ENCODE measurements around the gene IFT27. TPM values are rescaled to one million over a fixed set of nuclear protein-coding genes. Genes with fewer than 3 reads are reported as not detected.

IFT27 gene
- total and polyA plus RNA-seq, 2 experiments from 2014 or later = 28.5 to 63.5 TPM

- TF ChIP-seq, protein P1, sequence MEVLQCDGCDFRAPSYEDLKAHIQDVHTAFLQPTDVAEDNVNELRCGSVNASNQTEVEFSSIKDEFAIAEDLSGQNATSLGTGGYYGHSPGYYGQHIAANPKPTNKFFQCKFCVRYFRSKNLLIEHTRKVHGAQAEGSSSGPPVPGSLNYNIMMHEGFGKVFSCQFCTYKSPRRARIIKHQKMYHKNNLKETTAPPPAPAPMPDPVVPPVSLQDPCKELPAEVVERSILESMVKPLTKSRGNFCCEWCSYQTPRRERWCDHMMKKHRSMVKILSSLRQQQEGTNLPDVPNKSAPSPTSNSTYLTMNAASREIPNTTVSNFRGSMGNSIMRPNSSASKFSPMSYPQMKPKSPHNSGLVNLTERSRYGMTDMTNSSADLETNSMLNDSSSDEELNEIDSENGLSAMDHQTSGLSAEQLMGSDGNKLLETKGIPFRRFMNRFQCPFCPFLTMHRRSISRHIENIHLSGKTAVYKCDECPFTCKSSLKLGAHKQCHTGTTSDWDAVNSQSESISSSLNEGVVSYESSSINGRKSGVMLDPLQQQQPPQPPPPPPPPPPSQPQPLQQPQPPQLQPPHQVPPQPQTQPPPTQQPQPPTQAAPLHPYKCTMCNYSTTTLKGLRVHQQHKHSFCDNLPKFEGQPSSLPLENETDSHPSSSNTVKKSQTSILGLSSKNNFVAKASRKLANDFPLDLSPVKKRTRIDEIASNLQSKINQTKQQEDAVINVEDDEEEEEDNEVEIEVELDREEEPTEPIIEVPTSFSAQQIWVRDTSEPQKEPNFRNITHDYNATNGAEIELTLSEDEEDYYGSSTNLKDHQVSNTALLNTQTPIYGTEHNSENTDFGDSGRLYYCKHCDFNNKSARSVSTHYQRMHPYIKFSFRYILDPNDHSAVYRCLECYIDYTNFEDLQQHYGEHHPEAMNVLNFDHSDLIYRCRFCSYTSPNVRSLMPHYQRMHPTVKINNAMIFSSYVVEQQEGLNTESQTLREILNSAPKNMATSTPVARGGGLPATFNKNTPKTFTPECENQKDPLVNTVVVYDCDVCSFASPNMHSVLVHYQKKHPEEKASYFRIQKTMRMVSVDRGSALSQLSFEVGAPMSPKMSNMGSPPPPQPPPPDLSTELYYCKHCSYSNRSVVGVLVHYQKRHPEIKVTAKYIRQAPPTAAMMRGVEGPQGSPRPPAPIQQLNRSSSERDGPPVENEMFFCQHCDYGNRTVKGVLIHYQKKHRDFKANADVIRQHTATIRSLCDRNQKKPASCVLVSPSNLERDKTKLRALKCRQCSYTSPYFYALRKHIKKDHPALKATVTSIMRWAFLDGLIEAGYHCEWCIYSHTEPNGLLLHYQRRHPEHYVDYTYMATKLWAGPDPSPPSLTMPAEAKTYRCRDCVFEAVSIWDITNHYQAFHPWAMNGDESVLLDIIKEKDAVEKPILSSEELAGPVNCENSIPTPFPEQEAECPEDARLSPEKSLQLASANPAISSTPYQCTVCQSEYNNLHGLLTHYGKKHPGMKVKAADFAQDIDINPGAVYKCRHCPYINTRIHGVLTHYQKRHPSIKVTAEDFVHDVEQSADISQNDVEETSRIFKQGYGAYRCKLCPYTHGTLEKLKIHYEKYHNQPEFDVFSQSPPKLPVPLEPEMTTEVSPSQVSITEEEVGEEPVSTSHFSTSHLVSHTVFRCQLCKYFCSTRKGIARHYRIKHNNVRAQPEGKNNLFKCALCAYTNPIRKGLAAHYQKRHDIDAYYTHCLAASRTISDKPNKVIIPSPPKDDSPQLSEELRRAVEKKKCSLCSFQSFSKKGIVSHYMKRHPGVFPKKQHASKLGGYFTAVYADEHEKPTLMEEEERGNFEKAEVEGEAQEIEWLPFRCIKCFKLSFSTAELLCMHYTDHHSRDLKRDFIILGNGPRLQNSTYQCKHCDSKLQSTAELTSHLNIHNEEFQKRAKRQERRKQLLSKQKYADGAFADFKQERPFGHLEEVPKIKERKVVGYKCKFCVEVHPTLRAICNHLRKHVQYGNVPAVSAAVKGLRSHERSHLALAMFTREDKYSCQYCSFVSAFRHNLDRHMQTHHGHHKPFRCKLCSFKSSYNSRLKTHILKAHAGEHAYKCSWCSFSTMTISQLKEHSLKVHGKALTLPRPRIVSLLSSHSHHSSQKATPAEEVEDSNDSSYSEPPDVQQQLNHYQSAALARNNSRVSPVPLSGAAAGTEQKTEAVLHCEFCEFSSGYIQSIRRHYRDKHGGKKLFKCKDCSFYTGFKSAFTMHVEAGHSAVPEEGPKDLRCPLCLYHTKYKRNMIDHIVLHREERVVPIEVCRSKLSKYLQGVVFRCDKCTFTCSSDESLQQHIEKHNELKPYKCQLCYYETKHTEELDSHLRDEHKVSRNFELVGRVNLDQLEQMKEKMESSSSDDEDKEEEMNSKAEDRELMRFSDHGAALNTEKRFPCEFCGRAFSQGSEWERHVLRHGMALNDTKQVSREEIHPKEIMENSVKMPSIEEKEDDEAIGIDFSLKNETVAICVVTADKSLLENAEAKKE (CRISPR knock-in tag; IDR thresholded peaks at IDR 0.05) = no peak
- TF ChIP-seq ZNF331 (CRISPR knock-in tag; IDR thresholded peaks at IDR 0.05; ENCODE audit: low read depth) = no peak
- no peak for TF ChIP-seq JUNB (IDR thresholded peaks at IDR 0.05; ENCODE audit: unreplicated experiment)
- TF ChIP-seq EZH2phosphoT487 (IDR thresholded peaks at IDR 0.05; ENCODE audit: unreplicated experiment) = no peak
- no peak for TF ChIP-seq EZH2 (IDR thresholded peaks at IDR 0.05; ENCODE audit: low read depth, unreplicated experiment)
Measured at GRCh38 chr22:36722055-36722454, 53.9 kb downstream of the IFT27 start (continued).

DNA sequence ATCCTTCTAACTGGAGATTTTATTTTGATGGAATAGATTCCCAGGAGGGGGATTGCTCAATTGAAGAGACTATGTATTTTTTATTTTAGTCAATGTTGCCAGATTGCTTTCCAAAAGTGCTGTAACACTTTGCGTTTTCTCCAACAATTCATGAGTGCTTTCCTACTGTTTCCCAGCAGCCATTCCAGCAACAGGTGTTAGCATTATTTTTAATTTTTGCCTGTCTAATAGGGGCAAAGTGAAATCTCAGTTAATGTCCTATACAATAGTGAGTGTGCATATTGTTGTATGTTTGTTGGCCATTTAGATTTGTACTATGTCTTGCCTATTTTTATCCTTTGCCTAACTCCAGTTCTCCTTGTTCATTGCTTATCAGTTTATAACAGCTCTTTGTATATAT, 60.3 kb downstream of the IFT27 start:
- no peak overlapping the region for H3K4me2 ChIP-seq
- no peaks in the 10 kb centered on the region for H3K36me3 Mint-ChIP-seq (ENCODE audit: low read depth)
- H2AFZ ChIP-seq = no peak overlapping the region
- H3K9me3 Mint-ChIP-seq = no peaks in the 10 kb centered on the region
- no peaks in the 10 kb centered on the region for H3F3A ChIP-seq (replicated peaks; ENCODE audit: low read depth)
- ATAC-seq = no peak
- H3K36me3 ChIP-seq (ENCODE audit: insufficient read depth) = no peaks in the 10 kb centered on the region
- H3K4me3 ChIP-seq = no peak overlapping the region
- H3K27me3 Mint-ChIP-seq (ENCODE audit: insufficient read depth, low read depth, poor library complexity) = peaks cover 3% of the 10 kb centered on the region
- no peaks in the 10 kb centered on the region for H3K79me2 ChIP-seq (replicated peaks; ENCODE audit: insufficient read depth)
- H3K4me3 Mint-ChIP-seq = no peak overlapping the region
- no peaks in the 10 kb centered on the region for H3K27me3 ChIP-seq (ENCODE audit: insufficient read depth)
- no peak for DNase-seq (ENCODE audit: low spot score)
- no peaks in the 10 kb centered on the region for H3K9me2 ChIP-seq (ENCODE audit: insufficient read depth)
- H3K27ac ChIP-seq (ENCODE audit: low read depth) = no peak overlapping the region
- H3K4me1 ChIP-seq (ENCODE audit: insufficient read depth) = no peaks in the 10 kb centered on the region
- H3K4me1 Mint-ChIP-seq = no peaks in the 10 kb centered on the region; the same call in 2 of the 3 replicates
- no peaks in the 10 kb centered on the region for H4K20me1 ChIP-seq (replicated peaks; ENCODE audit: insufficient read depth)
- H3K27ac Mint-ChIP-seq = no peak overlapping the region
- TF ChIP-seq, protein P2, sequence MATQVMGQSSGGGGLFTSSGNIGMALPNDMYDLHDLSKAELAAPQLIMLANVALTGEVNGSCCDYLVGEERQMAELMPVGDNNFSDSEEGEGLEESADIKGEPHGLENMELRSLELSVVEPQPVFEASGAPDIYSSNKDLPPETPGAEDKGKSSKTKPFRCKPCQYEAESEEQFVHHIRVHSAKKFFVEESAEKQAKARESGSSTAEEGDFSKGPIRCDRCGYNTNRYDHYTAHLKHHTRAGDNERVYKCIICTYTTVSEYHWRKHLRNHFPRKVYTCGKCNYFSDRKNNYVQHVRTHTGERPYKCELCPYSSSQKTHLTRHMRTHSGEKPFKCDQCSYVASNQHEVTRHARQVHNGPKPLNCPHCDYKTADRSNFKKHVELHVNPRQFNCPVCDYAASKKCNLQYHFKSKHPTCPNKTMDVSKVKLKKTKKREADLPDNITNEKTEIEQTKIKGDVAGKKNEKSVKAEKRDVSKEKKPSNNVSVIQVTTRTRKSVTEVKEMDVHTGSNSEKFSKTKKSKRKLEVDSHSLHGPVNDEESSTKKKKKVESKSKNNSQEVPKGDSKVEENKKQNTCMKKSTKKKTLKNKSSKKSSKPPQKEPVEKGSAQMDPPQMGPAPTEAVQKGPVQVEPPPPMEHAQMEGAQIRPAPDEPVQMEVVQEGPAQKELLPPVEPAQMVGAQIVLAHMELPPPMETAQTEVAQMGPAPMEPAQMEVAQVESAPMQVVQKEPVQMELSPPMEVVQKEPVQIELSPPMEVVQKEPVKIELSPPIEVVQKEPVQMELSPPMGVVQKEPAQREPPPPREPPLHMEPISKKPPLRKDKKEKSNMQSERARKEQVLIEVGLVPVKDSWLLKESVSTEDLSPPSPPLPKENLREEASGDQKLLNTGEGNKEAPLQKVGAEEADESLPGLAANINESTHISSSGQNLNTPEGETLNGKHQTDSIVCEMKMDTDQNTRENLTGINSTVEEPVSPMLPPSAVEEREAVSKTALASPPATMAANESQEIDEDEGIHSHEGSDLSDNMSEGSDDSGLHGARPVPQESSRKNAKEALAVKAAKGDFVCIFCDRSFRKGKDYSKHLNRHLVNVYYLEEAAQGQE (IDR thresholded peaks at IDR 0.05; ENCODE audit: unreplicated experiment) = no peak
- TF ChIP-seq ETS1 (IDR thresholded peaks at IDR 0.05) (no peak), NANOG (IDR thresholded peaks at IDR 0.05; ENCODE audit: borderline replicate concordance) (no peak), CREB1 (CRISPR knock-in tag; IDR thresholded peaks at IDR 0.05; ENCODE audit: low read depth) (no peak), STAT1 (IDR thresholded peaks at IDR 0.05; ENCODE audit: unreplicated experiment) (no peak)

All from GM23338 (cell line).